Measurements from ENCODE around the gene CMYA5.
"Not testable (repeated sequence)": the region's sequence is repeated elsewhere in the genome, so short reads cannot be mapped to it uniquely, and the experiment has no call there.

Gene CMYA5

GRCh38 chr5:79704553-79704952, 14.9 kb downstream of the CMYA5 start:
- no peak for DNase-seq

GRCh38 chr5:79705632-79706031, 16.0 kb downstream of the CMYA5 start:
- DNase-seq: no peak

- DNase-seq: not testable (repeated sequence)
Measured at GRCh38 chr5:79706317-79706716, 16.7 kb downstream of the CMYA5 start.

DNA sequence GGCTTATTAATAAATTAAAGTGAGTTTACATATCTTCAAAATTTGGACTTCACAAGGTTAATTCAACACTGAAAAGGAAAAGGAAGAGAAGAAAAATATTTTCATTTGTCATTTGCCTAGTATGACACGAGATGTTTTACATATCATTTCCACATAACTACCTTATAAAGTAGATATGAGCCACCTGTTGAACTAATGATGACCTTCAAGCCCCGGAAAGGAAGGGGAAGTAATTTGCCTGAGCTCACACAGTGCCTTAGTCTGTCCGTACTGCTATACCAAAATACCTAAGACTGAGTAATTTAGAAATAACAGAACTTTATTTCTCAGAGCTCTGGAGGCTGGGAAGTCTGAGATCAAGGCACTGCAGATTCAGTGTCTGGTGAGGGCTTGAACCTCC, 17.9 kb downstream of the CMYA5 start:
- no peak for DNase-seq

DNA sequence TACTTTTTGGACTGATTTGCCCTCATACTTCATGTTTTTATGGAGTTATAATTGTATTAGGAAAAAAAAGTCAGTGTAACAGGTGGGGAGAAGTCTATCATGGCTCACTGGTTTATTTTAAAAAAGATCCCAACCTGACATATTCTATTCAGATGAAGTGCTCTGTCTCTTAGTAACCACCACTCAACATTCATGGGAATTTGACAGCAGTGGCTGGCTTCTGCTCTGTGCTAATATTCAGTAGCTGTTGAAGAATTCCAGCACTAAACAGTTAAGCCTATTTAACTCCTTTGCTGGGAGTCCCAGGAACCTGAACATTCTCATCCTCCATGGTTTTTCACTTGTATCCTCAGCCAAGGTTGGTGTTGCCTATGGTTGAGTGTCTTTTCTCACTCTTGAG, 23.1 kb downstream of the CMYA5 start:
- no peak for DNase-seq

DNA sequence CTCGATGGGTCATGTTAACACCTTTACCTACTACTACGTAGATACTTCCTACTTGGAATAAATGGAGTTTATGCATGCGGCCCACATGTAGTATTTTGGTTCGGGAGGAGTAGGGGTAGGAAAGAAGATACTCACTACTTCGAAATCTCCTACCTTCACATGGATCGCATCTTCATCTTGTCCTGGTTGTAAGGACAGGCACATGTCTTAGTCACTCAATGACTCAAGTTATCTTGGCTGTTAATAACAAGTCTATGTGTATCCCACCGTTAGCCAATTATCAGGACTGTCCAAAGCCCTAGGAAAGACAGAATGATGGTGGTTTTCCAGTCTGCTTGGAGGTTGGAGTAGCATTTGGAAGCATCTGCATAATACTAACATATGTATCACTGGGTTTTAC, 24.1 kb downstream of the CMYA5 start:
- DNase-seq: no peak

DNA sequence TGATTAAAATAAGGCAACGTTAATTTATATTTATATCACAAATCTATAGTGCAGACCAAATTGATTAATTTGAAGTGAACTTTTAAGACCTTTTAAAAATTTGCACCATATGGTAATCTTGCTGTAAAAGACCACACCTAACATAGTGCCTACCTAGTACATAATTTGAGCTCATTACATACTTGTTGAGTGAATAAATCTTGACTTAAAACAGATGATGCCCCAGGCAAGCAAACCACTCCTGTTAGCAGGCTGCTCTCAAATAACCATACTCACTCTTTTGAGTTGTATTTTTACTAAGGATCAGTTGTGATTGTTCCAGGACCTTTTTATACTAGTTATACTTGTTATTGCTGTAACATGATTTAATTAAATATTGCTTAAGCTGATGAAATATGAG, 27.2 kb downstream of the CMYA5 start:
- no peak for DNase-seq

DNA sequence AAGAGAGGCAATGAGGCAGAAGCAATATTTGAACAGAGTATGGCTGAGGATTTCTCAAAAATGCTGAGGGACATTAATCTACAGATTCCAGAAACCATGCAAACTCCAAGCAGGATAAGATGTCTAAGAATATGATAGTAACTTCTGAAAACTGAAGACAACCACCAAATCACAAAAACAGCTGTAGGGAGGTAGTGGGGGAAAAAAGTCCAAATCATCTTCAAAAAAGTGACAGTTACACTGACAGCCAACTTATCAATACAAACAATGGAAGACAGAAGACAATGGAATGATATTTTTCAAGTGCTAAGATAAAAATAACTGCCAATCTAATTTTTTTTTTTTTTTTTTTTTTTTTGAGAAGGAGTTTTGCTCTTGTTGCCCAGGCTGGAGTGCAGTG, 30.5 kb downstream of the CMYA5 start:
- no peak for DNase-seq

DNA sequence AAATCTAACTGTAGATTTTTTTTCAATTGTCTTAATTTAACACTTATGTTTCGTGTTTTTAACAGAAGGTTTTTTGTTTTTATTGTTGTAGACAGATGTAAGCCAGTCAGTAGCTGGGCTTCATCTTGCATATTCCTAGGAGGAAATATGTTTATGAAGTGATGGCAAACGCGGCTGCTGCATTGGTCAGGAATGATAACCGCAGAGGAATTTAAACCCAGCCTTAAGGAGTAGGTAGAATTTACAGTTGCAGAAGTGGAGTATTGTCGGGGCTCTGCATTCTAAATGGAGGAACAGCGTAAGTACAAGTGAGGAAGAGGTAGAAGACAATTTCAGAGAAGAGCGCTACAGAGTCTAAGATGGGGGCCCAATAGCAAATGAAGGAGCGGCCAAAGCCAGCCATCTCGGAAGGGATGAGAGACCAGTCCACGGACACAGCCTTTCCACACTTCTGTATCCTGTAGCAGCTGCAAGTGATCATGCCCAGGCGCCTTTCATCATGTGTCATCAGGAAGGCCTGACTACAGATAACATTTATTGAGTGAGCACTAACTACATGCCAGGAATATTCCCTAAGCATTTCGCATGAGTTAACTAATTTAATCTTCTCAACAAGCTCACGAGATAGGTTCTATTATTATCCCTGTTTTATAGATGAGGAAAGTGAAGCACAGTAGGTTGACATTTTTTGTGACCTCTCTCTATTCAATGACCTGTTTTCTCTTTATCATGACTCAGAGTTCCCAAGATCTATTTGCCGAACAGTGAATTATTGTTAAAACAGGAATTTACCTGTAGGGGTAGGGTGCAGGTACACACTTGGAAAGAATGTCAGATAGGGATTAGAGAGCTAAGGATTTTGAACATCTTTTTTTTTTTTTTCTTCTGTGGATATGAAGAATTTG, 38.1 kb downstream of the CMYA5 start:
- DNase-seq: no peak

DNA sequence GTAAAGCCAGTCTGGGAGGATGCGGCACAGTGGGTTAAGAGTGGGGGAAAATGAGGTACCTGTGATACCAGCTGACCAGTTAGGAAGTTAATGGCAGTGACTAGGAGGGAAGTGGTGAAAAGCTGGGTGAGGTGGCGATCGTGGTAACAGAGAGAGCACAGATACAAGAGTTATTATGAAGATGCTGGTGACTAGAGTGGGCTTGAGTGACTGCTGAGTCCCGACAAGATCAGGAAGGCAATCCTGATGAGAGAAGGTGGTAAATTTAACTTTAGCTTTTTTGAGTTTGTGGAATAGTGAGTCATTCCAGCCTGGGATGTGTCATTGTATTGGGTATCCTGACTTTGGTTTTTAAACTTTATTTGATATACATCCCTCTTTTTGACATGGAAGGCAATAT, 38.8 kb downstream of the CMYA5 start:
- DNase-seq: no peak

- no peak for DNase-seq
Measured at GRCh38 chr5:79729679-79730078, 40.0 kb downstream of the CMYA5 start.

- no peak for DNase-seq
Measured at GRCh38 chr5:79730564-79730963, 40.9 kb downstream of the CMYA5 start.

DNA sequence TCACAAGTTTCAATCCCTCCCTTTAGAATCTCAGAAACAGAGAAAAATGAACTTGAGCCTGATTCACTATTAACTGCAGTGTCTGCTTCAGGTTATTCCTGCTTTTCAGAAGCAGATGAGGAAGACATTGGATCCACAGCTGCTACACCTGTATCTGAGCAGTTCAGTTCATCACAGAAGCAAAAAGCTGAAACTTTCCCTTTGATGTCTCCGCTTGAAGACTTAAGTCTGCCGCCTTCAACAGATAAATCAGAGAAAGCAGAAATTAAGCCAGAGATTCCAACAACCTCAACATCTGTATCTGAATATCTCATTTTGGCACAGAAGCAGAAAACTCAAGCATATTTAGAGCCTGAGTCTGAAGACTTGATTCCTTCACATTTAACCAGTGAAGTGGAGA, 42.1 kb downstream of the CMYA5 start:
- no peak for DNase-seq

DNA sequence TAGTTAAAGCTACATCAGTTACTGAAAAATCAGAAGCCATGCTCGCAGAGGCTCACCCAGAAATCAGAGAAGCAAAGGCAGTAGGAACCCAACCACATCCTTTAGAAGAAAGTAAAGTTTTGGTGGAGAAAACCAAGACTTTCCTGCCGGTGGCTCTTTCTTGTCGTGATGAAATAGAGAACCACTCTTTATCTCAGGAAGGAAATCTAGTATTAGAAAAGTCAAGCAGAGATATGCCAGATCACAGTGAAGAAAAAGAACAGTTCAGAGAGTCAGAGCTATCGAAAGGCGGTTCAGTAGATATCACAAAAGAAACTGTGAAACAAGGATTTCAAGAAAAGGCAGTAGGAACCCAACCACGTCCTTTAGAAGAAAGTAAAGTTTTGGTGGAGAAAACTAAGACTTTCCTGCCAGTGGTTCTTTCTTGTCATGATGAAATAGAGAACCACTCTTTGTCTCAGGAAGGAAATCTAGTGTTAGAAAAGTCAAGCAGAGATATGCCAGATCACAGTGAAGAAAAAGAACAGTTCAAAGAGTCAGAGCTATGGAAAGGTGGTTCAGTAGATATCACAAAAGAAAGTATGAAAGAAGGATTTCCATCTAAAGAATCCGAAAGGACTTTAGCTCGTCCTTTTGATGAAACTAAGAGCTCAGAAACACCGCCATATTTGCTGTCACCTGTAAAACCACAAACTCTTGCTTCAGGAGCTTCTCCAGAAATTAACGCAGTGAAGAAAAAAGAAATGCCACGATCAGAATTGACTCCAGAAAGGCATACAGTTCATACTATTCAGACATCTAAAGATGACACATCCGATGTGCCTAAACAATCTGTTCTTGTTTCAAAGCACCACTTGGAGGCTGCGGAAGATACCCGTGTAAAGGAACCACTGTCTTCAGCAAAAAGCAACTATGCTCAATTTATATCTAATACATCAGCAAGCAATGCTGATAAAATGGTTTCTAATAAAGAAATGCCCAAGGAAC, 47.2 kb downstream of the CMYA5 start:
- DNase-seq: no peak

GRCh38 chr5:79738349-79738748, 48.7 kb downstream of the CMYA5 start:
- DNase-seq: no peak

- no peak for DNase-seq
Measured at GRCh38 chr5:79742549-79743136, 53.0 kb downstream of the CMYA5 start.

GRCh38 chr5:79743846-79744605, 54.4 kb downstream of the CMYA5 start:
- no peak for DNase-seq

DNA sequence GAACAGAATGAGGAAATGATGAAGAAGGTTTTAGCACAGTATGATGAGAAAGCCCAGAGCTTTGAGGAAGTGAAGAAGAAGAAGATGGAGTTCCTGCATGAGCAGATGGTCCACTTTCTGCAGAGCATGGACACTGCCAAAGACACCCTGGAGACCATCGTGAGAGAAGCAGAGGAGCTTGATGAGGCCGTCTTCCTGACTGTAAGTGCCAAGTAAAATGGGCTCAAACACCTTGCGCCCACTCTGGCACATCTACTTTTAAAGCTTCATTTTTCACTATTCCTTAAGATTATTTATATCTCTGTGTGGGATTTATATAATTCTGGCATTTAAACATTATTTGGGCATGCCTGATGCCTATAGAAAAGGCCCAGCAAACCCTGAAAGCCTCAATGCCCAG, 55.6 kb downstream of the CMYA5 start:
- DNase-seq: no peak

DNA sequence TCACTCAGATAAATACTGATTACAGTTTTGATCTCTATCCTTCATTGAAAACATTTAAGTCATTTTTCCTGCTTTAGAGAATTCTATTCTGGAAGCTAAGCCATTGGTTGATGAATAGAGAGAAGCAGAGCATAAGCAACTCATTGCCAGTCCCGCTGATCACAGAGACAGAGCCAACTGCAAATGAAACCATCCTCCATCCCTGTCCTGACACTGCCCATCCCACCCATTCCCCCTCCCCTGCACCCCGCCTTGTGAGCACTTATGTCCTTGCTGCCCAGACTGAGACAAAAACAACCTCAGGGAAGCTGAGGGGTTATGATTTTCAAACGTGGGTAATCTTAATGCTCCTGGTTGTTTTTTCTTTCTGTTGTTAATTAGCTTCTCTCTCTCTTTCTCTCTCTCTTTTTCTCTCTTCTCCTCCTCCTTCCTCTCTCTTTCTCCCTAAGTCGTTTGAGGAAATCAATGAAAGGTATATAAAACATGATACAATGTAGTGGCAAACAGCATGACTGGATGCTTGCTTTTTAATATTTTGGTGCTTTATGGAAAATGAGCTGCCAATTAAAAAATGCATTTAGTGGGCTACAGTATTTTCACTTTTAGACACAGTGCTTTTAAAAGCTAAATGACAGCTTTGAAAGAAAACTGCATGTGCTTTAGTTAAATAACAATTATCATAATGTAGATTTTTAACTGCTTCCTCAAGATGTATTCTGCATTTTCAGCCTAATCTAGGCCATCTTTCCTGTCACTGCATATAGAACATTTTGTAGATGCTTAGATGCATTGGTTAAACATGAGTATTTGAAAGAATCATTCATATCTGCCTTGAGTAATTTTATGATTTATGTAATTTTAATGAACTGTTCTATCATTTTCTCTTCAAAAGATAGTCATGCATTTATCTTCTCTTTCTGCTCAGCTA, 57.3 kb downstream of the CMYA5 start:
- no peak for DNase-seq

DNA sequence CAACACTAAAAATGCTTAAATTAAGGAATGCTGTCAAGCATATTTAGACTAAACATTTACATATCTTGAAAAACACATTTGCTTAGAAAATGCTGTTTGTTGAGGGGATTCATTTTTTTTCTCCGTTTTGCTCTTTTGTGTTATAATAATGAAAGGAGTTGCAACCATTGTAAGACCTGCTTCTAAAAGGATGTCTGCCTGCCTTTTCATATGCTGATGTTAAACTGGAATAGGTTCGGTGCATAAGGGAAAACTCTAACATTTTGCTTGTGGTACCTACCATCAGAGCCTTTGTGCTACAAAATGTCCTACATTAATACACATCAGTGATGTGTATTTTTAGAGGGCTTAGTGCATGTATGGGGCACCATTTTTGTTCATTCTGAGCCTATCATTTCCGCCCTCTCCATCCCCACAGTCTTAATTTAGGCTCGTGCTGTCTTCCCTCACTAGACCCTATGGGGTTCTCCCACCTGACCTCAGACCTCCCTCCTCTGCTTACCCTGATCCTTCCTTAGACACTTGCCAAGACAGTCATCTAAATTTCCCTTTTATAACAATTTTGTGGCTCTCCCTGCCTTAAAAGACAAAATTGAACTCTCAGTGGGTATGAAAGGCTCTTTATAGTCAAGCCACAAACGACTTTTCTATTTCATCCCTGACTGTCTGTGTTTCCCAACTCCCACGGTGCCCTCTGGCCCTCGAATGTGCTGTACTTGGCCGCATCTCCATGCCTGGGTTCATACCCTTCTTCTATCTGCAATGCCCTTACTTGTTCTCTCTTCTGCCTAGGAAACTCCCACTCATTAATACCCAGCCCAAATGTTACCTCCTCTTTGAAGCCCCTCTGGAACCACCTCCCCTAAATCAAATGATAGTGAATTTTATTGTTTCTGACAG, 61.2 kb downstream of the CMYA5 start:
- no peak for DNase-seq
